SIG-M5 treated with dmso at 0.1 percent for 504 hours (cell line): ENCODE data around the gene AK8.

Experiments
- DNase-seq: peaks from one replicate; lab custom pipeline; 2025; ENCODE audit not compliant: unreplicated experiment; lab: John Stamatoyannopoulos, UW

Gene AK8

GRCh38 chr9:132745756-132746709 is 132.1 kb downstream of the AK8 start:
- no peak for DNase-seq

GRCh38 chr9:132744881-132745755 is 133.0 kb downstream of the AK8 start:
- DNase-seq = no peak

DNA sequence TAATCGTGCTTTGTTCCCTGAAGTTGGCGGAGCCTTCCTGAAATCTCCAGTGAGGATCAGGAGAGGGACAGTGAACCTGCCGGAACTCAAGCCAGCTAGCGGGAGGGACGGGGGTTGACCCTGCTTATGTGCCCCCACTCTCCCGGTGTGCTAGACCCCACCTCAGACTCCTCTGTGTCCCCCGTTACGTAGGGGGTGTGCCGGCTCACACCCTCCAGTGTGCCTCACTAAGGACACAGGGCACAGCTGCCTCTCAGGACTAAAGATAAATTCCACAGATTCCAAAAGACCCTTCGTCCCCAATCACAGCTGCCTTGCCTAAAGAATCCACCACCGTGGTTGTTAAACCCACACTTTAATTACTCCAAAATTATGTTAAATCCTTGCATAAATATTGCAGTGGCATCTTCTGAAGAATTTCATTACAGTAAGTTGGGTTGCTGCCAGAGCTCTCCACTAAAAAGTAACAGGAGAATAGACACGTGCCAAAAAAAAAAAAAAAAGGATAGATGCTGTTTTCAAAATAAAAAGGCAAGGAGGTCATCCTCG is 134.1 kb downstream of the AK8 start:
- DNase-seq = no peak

DNA sequence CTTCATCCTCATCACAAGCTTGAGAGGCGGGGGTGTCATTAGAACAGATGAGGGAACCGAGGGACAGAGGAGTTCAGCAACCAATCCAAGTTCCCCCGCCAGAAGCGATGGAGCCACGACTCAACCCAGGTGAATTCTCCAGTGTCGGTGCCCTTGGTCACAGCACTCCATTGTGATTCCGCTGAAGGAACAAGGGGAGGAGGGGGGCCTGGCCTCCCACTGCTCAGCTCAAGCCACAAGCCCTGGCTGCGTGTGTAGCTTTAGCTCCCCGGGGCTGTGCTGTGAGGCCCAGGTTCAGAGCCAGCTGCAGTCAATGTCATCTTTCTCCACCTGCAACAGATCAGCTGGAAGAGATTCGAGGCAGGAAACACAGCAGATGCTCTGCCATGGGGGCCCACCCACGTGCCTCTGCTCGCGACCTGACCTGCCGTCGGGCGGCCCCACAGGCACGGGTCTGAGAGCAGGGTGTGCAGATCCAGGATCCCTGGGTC is 135.2 kb downstream of the AK8 start:
- DNase-seq = no peak

DNA sequence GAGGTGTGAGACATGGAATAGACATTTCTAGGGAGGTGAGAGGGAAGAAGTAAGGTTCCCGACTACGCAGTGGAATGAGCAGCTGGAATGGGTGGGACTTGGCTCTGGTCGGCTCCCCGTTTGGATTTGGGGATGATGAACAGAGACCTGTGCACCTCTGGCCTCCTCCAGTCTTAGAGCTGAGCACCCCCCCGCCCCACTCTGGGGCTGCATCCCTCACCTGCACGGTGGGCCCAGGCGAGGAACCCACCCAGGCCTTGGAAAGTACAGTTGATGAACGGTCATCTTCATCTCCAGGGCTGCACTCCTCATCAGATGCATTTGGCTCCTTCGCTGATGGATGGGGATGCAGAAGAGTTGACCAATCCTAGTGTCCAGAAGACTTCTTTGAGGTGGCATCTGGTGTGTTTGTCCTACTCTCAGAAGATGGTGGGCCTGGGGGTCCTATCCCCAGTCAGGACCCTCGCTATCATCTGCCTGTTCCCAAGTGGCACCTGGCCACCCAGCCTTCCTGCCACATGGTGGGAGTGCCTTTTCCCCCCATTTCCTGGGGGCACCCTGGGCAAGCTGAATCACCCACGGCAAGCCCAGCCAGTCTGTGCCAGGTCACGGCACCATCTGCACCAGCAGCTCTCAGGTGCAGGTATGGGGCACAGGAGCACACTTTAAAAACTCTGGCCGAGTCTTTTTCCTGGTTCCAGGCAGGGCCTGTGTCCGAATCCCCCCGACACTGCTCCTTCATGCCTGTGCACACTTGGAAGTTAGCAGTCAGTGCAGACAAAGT is 137.4 kb downstream of the AK8 start:
- DNase-seq = no peak

DNA sequence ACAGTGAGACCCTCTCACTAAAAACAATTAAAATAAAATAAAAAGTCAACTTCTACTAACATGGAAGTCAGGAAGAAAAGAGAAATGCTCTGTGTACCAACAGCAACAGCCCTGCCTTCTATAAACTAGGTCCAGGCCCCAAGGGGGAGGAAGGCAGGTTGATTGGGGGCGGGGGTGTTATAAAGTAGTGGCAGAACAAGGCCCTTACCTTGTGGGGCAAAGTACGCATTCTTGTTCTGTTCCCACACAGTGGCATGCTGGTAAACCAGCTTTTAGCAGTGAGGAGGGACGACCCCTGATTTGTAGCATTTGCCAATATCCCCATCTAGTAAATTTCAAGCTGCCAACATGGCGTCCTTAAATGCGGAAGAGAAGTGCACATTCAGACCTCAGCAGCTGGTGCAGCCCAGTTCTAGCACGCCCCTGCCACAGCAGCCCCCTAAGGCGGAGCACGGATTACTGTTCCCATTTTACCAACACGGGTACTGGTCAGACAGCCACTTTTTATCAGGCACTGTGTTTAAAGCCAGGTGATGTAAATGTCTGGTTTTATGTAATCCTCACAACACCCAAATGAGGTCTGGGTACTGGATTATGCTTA is 138.3 kb downstream of the AK8 start:
- no peak for DNase-seq

DNA sequence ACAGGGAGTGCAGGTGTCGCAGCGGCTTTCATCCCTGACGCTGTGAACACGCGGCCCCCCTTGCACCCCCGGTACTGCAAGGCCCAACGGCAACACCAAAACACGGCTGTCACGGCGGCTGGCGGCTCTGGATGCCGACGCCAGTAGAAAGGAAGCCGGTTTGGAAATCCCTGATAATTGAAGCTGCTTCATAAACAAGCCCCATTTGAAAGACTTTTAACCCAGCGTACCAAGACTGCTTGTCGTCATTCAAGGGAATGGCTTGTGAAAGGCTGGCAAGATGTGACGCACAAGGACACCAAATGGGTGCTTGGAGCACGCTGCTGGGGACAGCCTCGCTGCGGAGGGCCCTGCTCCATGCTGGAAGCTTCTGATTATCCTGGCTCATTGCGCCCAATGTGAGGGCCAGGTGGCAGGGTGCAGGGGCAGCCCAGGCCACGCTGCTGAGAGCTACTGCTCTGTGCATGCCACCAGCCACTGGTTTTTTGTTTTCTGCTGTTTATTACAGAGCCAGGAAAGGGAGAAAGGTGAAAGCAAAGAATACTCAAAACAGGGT is 144.7 kb downstream of the AK8 start:
- DNase-seq = no peak

GRCh38 chr9:132732326-132733259 is 145.5 kb downstream of the AK8 start:
- DNase-seq = no peak

- no peak for DNase-seq
Measured at GRCh38 chr9:132731230-132731629, 146.9 kb downstream of the AK8 start.

- no peak for DNase-seq
Measured at GRCh38 chr9:132730054-132731033, 147.7 kb downstream of the AK8 start.

DNA sequence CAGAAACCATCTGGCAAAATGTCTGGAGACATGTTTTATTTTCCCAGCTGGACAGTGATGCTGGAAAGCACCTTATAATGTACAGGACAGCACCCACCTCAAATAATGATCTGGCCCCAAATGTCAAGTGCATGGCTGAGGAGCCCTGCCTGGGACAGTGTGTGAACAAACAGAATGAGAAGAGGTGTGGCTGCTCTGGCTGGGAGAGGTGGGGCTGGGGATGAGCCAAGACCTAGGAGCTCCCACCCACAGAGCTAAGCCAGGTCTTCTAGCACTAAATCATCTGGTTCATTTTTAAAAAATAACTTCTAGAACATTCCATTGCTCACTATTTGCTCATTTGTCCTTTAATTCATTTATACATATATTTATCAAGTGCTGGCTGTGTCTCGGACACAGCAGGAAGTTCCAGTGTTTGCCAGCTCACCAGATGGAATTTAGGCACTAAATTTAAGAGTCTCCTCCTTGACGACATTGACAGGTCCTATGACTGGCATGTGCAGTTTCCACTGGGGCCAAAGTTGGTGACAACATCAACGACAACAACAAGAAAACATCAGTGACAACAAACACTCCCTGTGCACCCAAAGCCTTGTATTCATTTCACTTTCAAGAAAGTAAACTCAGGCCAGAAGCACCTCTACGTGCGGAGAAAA is 148.7 kb downstream of the AK8 start:
- no peak for DNase-seq

GRCh38 chr9:132728497-132728896 is 149.6 kb downstream of the AK8 start:
- DNase-seq = no peak

DNA sequence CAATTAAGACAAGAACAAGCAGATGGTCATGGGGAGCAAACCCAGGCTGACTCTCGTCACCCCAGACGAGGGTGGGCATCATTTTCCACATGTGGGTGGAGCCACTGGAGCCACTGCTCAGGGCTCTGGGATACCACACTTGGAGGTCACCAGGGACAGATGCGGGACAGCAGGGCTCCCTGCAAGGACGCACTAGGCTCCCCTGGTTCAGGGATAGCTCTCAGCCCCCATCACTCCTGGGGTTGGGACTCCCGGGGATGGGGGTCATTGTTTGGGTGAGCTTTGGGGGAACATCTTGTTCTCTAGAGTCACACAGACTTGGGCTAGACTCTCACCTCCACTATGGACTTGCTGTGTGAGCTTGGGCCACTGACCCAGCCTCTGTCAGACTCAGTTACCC is 150.0 kb downstream of the AK8 start:
- no peak for DNase-seq

DNA sequence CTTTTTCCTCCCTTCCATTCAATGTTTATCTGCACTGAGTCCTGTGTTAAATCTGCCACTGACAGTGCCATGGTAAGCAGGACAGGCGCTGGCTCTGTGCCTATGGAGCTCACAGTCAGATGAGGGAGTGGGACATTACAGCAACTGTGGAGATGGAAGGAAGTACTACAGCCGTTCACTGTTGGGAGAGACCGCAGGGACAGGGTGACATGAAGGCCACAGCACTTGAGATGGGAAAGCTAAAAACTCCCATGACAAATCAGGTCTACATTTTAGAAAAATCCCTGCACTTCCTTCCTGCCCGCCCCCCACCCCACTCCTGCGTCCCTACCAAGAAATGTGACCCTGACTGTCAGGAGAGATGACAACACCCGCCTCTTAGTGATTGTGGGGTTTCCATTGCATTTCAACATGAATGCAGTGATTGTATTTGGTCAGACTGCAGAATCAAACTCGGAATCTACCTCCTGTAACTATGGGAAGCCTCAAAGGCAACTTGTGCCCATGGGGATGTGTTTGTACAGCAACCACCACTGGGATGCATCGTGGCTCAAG is 151.4 kb downstream of the AK8 start:
- no peak for DNase-seq

DNA sequence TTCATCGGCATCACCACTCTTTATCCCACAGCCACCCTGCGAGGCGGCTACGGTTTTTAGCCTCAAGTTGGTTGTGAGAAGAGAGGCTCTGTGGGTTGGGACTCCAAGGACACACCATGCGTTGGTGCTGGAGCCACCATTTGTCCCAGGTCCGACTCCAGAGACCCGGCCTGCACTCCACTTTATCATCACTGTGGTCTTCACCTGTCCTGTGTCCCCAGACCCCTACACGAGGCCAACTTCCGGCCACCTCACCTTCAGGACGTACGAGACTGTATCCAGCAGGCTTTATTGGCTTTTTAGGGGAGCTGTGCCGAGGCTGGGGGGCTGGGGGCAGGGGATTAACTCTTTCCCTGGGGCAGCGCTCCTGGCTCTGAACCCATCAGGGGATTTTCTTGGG is 152.8 kb downstream of the AK8 start:
- DNase-seq = no peak

GRCh38 chr9:132723809-132724208 is 154.3 kb downstream of the AK8 start:
- DNase-seq = no peak

DNA sequence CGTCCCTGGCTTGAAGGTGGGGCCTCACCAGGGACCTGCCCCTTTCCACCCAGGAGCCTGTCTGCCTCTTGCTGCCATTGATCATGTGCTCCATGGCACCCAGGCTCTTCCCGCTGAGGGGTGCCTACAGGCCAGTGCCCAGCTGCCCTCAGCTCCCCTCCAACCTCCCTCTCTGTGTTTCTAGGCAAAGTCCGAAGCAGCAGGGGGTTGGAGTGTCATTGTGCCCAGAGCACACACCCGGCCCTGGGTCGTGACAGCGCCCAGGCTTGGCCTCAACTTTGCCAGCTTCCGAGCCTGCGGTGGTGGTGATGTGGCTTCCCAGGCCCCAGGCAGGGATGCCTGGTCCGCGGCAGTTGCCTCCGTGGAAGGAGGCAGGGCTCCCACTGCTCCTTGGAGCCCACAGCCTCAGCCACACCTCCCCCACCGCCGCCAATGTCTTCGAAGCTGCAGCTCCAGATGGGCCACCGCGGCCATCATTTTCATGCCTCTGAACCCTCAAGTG is 155.5 kb downstream of the AK8 start:
- DNase-seq = no peak
